GM13976 (cell line): ENCODE results near the gene IER2.

ENCODE experiments used
- DNase-seq: peaks from one replicate; pipeline ENCODE4 v3.0.0; 2012; ENCODE audit warnings: low spot score
- in situ Hi-C: fragments of 300-500 bp; cut with MboI; formaldehyde crosslinking; loops from one replicate; pipeline ENCODE4 v1.12.0; 2022; ENCODE audit warnings: low sequenced_read_pairs, mixed read lengths, inconsistent platforms; ENCODE audit not compliant: unreplicated experiment
- TF ChIP-seq, protein P1 (sequence below): IDR thresholded peaks from 2 replicates; pipeline ENCODE4 v1.5.1; 2012; ENCODE audit warnings: borderline replicate concordance, mild to moderate bottlenecking; ENCODE audit not compliant: insufficient read depth; ENCODE audit errors: extremely low read depth, missing control alignments, control extremely low read depth

Gene IER2

GRCh38 chr19:13103581-13104359, 46.4 kb upstream of the IER2 start:
- TF ChIP-seq, protein P1, sequence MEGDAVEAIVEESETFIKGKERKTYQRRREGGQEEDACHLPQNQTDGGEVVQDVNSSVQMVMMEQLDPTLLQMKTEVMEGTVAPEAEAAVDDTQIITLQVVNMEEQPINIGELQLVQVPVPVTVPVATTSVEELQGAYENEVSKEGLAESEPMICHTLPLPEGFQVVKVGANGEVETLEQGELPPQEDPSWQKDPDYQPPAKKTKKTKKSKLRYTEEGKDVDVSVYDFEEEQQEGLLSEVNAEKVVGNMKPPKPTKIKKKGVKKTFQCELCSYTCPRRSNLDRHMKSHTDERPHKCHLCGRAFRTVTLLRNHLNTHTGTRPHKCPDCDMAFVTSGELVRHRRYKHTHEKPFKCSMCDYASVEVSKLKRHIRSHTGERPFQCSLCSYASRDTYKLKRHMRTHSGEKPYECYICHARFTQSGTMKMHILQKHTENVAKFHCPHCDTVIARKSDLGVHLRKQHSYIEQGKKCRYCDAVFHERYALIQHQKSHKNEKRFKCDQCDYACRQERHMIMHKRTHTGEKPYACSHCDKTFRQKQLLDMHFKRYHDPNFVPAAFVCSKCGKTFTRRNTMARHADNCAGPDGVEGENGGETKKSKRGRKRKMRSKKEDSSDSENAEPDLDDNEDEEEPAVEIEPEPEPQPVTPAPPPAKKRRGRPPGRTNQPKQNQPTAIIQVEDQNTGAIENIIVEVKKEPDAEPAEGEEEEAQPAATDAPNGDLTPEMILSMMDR: no peak
- in situ Hi-C loops: no loop called here
- no peak for DNase-seq

DNA sequence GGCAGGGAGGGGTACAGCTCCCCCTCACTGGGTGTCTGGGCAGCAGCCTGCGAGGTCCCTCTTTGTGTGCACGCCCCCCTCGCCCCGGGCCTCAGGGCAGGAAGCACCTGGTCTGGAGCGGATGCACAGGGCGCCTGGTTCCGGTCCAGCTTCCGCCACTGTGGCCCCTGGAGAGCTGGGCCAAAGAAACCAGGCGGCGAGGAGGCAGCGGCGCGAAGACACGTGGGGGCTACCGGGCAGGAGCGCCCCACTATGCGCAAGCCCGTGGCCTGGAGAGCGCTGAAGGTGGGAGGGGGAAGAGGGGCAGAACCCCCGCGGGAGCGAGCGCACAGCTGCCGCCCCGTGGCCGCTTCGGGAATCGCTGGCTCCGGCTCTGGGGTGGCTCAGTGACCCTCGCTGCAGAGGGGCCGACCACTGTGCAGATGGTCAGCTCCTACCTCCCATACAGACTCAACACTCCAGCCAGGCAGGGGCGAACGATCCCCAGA, 45.8 kb upstream of the IER2 start:
- in situ Hi-C loops: no loop called here
- peak; percentile 88 for DNase-seq
- TF ChIP-seq, protein P1: peak; percentile 95

DNA sequence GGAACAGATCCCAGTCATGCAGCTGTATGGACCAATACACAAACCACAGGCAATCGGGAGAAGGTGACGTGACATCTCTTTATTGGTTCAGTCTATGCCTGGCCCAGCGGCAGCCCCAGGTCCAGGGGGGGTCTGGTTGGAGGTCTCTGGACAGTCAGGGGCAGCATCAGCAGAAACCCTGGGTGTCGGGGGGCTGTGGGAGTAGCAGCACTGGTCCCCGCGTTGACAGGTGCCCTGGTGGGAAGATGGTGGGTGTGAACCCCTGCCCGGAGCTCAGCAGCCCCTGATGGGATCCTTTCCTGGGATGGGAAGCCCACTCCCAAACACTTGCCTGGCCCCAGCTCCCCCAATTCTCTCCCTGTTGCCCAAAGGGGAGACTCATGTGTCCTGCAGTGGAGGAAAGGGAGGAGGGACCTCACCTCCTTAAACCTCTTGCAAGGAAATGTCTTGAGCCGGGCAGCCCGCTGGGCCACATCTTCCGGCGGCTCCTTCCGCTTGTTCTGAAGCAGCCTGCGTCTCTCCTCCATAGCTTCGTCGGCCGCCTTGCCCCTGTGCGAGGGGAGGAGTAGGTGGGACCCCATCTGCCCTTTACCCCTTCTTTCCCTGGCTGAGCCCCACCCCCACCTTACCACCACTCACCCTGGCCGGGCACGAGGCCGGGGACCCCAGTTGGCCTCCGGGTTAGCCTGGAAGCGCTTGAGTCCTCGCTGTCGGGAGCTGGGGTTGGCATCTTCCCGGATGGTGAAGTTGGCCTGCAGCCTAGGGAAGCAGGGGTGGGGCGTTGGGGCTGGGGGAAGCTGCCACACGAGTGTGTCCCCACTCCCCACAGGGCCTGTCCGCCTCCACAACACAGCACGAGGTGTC, 45.1 kb upstream of the IER2 start:
- peak; percentile 69 for DNase-seq
- in situ Hi-C loops: no loop called here
- TF ChIP-seq, protein P1: no peak

DNA sequence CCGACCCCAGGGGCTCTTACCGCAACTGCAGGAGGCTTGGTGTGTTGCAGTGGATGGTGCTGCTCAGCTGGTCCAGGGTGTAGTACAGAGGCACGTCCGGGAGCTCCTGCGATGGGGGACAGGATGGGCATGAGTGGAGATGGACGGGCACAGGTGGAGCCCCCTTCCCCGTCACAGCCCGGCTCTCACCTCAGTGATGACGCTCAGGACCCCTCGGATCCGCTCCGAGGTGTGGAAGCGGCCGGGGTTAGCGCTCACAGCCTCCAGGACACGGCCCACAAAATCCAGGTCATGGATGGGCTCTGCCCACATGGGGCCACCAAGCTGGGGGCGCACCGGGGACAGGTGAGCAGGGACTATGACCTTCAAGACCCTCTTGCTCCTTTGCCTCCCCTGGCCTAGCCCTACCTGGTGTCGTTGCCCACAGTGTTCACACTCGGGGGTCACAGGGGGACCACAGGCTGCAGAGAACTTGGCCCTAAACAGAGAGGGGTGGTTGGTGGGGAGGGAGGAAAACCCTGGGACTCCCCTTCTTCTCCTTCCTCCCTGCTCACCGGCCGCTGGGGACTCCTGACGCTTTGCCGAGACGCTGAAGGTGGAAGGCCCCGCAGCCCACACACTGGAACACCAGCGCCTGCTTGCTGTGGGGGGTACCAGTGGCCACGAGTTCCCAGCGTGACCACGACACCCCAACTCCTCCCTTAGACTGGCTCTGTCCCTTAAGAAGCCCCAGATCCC, 40.7 kb upstream of the IER2 start:
- TF ChIP-seq, protein P1: no peak
- in situ Hi-C loops: no loop called here
- no peak for DNase-seq

DNA sequence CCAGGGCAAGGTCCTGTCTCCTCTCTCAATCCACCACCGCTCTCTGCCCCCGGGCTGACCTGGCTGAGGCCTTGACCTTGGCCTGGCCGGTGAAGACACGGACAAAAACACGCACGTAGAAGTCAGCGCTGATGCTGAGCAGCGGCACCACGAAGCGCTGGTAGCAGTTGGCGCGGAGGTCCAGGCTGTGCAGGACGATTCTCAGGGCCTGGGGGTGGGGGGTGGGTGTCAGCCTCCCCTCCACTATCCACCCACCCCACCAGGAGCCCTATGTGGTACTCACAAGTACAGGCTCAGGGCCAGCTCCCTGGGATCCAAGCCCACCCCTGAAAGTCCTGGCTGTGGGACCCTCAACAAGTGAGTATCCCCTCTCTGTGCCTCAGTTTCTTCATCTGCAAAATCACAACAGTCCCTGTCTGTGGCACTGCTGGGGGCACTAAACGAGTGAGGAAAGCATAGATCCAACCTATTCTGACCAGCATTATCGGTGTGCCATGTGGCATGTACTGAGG, 40.1 kb upstream of the IER2 start:
- TF ChIP-seq, protein P1: no peak
- in situ Hi-C loops: no loop called here
- no peak for DNase-seq

DNA sequence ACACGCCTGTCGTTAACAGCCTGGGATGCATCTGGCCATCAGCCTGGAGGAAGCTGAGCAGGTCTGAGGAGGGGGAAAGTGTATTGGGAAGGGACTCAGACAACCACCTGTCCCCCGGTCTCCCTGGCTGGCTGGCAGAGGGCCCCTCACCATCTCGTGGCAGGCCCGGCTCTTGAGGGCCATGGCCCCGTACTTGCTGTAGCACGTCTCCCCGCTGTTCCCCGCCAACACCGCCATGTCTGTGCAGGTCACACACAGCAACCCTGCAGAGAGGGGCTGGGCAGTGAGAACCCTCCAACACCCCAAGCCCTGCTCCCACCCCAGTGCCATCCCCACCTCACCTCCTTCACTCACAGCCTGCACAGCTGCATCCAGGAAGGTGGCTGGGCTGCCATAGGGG, 37.7 kb upstream of the IER2 start:
- DNase-seq: no peak
- in situ Hi-C loops: no loop called here
- TF ChIP-seq, protein P1: no peak
